HG03060 (cell line): ENCODE data around the gene PPP1R1C.

Experiments used
- ATAC-seq: cut with Tn5 transposase; IDR thresholded peaks from one replicate; pipeline ENCODE4 v1.9.1; 2021; ENCODE audit warnings: low read depth, moderate number of reproducible peaks; ENCODE audit not compliant: unreplicated experiment

Gene PPP1R1C

GRCh38 chr2:182166841-182167240, 181.2 kb downstream of the PPP1R1C start:
- ATAC-seq: no peak
